ENCODE results near the gene CLCN2.
"Not testable (repeated sequence)": the region's sequence is repeated elsewhere in the genome, so short reads cannot be mapped to it uniquely, and the experiment has no call there.

CLCN2 gene

DNA sequence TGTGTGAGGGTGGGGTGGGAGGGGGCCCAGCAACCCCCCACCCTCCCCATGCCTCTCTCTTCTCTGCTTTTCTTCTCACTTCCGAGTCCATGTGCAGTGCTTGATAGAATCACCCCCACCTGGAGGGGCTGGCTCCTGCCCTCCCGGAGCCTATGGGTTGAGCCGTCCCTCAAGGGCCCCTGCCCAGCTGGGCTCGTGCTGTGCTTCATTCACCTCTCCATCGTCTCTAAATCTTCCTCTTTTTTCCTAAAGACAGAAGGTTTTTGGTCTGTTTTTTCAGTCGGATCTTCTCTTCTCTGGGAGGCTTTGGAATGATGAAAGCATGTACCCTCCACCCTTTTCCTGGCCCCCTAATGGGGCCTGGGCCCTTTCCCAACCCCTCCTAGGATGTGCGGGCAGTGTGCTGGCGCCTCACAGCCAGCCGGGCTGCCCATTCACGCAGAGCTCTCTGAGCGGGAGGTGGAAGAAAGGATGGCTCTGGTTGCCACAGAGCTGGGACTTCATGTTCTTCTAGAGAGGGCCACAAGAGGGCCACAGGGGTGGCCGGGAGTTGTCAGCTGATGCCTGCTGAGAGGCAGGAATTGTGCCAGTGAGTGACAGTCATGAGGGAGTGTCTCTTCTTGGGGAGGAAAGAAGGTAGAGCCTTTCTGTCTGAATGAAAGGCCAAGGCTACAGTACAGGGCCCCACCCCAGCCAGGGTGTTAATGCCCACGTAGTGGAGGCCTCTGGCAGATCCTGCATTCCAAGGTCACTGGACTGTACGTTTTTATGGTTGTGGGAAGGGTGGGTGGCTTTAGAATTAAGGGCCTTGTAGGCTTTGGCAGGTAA is 15.9 kb downstream of the CLCN2 start:
- no peak for DNase-seq (ENCODE audit: low read depth)

DNA sequence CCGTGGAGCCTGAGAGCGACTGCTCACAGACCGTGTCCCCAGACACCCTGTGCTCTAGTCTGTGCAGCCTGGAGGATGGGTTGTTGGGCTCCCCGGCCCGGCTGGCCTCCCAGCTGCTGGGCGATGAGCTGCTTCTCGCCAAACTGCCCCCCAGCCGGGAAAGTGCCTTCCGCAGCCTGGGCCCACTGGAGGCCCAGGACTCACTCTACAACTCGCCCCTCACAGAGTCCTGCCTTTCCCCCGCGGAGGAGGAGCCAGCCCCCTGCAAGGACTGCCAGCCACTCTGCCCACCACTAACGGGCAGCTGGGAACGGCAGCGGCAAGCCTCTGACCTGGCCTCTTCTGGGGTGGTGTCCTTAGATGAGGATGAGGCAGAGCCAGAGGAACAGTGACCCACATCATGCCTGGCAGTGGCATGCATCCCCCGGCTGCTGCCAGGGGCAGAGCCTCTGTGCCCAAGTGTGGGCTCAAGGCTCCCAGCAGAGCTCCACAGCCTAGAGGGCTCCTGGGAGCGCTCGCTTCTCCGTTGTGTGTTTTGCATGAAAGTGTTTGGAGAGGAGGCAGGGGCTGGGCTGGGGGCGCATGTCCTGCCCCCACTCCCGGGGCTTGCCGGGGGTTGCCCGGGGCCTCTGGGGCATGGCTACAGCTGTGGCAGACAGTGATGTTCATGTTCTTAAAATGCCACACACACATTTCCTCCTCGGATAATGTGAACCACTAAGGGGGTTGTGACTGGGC is 16.7 kb downstream of the CLCN2 start:
- no peak for DNase-seq (ENCODE audit: low read depth)

DNA sequence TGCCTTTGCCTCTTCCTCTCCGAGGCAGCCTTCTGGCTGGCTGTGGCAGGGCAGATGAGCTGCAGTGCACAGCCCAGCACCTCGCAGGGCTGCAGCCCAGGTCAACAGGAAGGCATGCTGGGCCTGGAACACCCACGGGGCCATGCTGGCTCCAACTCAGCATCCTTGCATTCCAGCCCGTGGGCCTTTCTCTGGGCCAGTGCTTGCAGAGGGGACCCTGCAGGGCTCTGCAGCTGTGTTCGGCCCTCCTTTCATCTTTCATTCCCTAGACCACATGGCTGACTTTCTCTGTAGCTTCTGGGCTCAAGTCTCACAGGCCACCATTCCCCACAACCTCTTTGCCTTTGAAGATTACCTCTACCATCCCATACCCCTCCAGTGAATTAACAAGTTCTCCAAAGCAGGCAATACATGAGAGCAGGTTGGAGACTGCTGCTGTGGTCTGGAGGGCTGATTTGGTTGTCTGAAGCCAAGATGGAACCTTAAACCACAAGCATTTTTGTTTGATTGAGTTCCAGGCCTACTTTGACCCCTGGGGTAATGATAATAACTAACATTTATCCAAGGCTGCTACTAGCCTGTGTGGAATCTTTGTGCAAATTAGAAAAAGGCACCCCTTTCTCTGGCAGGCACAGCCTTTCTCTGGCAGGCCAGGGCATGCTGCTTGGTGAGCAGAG is 18.1 kb downstream of the CLCN2 start:
- DNase-seq (ENCODE audit: low read depth) = no peak

DNA sequence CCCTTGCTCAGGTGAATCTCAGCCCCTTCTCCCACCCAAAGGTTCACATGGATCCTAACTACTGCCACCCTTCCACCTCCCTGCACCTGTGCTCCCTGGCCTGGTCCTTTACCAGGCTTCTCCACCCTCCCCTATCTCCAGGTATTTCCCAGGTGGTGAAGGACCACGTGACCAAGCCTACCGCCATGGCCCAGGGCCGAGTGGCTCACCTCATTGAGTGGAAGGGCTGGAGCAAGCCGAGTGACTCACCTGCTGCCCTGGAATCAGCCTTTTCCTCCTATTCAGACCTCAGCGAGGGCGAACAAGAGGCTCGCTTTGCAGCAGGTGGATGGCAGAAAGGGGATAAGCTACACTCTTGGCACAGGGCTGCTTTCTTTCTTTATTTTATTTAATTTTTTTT is 19.5 kb downstream of the CLCN2 start:
- no peak for DNase-seq (ENCODE audit: low read depth)

DNA sequence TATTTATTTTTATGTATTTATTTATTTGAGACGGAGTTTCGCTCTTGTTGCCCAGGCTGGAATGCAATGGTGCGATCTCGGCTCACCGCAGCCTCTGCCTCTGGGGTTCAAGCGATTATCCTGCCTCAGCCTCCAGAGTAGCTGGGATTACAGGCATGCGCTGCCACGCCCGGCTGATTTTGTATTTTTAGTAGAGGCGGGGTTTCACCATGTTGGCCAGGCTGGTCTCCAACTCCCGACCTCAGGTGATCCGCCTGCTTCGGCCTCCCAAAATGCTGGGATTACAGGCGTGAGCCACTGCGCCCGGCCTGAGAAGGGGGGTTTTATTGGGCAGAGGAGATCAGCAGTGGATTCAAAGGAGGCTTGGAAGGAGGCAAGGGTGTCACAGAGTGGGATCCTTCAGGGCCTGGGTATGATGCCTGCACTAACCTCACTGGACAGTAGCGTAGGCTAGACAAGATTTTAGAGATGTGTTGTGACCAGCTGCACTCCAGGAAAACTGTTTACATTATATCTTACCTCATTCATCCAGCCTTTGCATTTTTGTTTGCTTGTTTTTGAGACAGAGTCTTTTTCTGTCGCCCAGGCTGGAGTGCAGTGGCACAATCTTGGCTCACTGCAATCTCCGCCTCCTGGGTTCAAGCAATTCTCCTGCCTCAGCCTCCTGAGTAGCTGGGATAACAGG is 21.8 kb downstream of the CLCN2 start:
- not testable (repeated sequence) for DNase-seq (ENCODE audit: low read depth)

DNA sequence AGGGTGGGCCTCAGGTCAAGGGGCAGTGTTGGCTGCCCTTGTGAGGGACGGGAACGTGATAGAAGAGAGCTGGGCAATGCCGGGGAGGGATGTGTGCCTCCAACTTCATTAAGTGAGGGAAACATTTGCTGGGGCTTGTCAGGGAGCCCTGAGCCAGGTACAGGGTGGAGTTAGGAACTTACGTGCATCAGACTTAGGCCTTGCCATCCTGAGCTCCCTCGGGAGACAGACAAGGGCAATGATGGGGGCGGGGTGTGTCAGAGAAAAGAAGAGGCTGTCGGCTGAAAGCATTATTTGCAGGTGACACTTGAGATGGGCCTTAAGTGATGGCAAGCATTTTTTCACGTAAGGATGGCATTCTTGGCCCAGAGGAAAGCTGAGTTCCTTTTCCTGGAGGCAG is 22.4 kb downstream of the CLCN2 start:
- no peak for DNase-seq (ENCODE audit: low read depth)

DNA sequence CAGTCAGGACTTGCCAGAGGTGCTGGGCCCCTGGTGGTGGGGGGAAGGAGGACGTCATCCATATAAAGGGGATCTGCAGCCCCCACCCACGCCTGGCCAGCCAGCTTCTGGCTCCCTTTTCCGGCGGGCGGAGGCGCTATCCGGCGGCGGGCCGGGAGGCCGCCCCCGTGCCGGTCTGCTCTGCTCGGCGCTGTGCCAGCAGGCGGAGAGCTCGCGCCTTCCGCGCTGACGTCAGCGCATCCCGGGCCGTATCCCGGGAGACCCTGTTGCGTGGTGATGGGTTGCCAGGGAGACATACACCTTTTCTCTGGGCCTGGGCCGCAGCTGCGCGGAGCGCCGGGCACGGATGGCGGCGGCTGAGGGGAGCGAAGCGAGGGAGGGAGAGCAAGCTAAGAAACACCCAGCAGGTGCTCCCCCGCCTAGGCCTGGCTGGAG is 22.9 kb downstream of the CLCN2 start:
- peak; percentile 16 for DNase-seq (ENCODE audit: low read depth)

DNA sequence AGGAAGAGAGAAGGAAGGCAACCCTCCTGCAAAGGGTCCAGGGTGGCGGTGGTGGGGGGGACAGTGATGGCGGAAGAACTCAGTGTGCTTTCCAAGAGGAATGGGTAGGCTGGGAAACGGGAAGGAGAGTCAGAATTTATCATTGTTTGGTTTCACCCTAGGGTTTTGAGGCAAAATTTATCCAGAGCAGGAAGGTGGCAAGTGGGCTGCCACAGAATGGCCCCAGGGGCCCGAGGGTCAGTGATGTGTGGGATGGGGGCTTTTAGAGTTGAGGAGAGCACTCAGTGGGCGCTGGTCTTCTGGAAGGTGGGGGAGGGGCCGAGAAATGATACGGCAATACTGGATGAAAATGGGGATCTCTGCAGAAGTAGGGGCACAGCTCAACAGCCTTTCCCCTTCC is 23.4 kb downstream of the CLCN2 start:
- DNase-seq (ENCODE audit: low read depth) = no peak

DNA sequence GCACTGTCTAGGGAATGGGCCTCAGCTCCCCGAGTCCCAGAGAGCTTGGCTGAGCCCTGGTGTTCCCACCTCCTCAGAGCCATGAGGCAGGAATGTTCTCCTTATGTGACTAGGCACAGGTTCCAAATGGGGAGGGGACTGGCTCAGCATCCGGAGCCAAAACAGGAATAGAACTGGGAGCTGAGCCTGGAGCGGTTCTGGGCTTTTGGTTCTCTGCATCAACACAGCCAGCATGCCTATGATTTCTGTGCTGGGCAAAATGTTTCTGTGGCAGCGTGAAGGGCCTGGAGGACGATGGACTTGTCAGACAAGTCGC is 24.0 kb downstream of the CLCN2 start, which contains the start of gene FAM131A:
Gene FAM131A (plus strand): TSS at position 202 of the 316 bp plus-strand sequence. CDS start 31 bp downstream, at position 233.
- no peak for DNase-seq (ENCODE audit: low read depth)

DNA sequence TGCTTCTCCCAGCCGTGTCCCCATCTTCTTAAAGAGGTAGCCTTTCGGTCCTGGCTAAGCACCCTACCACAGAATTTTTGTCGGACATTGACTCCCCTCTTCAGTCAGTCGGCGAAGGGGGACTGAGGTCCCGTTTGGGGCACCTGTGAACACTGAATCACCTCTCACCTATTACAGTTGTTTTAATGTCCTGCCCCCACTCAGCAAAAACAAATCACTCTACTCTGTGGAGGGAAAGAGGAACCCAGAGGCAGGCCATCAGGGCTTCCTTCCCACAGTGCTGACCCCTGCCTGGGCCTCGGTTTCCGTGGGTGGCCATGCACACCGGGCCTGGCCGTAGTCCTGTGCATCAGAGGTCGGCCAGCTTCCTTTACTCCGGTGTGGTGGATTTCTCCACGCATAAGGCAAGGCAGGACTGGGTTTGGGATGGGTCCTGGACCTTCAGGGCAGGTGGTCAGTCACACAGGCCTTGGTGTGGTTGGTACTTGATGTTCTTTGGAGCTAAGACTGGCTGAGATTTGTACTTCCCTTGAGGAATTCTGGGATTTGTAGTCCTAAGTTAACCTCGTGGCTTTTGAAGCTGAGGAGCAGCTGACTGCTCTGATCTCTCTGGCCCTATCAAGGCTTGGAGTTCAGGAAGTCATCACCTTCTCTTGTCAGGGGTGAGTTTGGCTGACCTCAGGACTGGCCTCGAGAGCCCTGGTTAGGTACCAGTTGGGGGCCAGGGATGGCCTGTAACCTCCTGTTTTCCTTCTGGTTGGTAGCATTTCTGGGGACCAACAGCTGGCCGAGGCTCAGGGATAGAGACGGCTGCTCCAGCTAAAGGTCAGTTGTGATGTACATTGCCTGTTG is 24.6 kb downstream of the CLCN2 start:
- DNase-seq (ENCODE audit: low read depth) = no peak

DNA sequence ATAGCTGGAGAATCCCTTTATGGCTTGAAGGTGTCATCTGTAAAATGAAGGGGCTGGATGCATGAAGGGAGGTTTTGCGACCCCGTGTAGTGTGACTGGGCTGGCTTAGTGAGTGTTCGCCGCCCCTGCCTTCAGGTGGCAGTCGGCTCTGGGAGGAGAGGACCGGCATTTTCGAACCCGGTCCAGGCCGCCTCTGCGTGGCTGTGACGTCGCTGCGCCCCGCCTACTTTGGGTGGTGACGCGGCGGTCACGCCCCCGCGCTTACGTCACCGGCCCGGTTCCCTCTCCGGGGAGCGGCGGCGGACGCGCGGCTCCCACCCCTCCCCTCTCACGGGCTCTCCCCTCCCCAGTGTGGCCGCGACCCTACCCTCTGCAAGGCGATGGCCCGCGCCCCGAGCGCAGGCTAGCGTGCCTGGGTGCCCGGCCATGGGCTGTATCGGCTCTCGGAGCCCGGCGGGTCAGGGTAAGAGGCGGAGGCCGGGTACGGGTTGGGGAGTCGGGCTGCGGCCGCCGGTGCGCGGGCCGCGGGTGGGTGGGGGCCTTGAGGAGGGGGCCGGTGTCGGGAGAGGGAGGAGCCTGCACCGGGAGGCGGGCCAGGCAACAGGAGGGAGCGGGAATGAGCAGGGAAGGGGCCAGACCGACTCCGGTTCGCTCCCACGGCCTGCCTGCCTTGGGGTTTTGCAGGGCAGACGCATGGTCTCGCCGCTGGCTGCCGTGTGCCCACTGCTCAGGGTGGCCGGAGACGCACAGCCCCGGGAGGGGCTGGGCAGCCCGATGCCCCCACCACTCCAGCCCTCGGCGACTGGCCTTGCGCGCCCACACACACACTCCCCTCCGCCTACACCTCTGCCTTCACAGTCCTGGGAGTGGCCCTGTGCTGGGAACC is 25.5 kb downstream of the CLCN2 start:
- peak; percentile 71 for DNase-seq (ENCODE audit: low read depth)

DNA sequence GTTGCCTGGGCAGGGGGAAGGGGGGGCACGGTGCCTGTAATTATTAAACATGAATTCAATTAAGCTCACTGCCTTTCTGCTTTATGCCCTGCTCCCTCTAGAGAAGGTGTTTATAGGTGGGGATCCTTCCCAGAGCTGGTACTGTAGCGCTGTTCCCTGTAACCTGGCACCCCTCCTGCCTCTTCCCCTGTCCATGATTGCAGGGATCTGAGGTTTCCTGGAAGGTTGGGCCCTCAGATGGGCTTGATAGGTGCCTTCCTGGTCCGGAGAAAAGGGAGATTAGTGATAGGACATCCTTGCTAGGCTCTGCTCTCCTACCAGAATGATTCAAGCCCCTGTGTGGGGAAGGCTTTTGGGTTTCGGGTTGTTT is 26.1 kb downstream of the CLCN2 start:
- no peak for DNase-seq (ENCODE audit: low read depth)

DNA sequence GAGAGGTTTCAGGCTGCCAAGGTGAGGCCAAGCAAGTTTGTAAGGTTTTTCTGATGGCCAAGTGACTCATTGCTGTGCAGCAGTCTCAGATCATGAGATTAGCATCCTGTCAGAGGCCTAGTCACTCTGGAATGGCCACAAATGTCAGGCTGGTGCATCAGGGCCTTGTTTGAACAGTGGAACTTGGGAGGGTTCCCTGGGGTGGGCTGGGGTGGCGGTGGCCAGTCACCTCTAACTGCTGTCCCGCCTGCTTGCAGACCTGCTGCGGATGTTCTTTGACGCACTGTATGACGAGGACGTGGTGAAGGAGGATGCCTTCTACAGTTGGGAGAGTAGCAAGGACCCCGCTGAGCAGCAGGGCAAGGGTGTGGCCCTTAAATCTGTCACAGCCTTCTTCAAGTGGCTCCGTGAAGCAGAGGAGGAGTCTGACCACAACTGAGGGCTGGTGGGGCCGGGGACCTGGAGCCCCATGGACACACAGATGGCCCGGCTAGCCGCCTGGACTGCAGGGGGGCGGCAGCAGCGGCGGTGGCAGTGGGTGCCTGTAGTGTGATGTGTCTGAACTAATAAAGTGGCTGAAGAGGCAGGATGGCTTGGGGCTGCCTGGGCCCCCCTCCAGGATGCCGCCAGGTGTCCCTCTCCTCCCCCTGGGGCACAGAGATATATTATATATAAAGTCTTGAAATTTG is 26.8 kb downstream of the CLCN2 start:
- DNase-seq (ENCODE audit: low read depth) = peak; percentile 54

DNA sequence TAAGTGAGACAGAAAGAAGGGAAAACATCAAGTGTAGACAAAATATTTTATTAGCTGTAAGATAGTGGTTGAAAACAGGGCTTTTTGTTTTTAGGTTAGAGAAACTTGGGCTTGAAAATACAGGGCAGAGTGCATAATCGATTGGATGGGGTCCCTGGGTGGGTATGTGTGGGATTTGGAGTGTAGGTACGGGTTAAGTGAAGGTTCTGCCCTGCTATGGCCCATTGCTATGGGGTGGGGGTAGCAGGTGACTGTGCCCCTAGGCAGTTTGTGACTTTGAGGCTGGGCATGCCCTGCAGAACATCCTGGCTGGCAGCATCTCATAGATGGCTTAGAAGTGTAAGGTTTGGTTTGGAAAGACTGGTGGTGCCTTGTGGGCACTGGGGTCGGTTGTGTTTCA is 27.7 kb downstream of the CLCN2 start:
- no peak for DNase-seq (ENCODE audit: low read depth)

DNA sequence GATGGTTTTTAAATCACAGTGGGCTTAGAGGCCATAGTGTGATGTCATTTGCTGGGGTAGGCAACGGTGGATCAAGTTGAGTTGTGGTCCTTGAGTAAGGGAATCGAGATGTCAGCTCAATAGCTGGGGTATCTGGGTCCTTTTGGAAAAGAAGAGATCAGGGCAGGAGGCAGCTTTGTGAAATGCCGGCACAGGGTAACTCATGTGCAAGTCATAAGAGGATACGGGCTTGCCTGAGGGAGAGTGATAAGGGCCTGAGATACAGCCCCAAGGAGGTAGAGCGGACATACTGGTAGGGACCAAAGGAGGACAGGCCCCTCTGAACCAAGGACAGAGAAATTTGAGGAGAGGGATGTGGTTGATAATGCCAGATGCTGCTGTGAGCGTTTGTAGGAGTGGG is 28.2 kb downstream of the CLCN2 start:
- DNase-seq (ENCODE audit: low read depth) = no peak

DNA sequence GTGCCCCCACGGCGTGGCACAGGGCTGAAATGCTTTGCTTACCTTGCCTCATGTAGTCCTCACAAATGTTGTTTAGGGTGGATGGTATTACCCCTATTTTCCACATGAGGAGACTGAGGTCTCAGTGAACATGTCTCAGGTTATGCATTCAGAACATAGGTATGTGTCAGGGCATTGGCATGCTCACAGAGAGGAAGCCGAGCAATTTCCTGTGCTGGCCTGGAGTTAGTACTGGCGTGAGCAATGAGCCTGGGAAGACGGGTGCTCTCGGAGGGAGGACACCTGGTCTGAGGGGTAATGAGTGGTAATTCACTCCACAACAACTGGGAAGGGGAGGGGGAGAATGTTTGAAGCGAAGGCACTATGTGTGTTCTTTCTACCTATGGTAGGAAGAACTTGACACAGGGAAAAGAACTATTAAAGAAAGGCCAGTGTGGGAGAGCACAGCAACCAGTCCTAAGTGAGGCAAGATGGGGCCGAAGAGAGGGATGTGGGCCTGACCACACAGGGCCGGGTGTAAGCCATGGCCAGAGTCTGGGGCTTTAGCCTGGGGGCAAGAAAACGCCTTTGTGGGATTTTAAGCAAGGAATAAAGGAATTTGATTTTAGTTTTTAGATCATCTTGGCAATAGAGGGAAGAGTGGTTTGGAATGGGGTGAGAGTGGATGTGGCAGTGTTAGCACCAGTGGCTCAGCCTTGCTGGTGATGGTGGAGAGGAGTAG is 28.9 kb downstream of the CLCN2 start:
- DNase-seq (ENCODE audit: low read depth) = no peak

DNA sequence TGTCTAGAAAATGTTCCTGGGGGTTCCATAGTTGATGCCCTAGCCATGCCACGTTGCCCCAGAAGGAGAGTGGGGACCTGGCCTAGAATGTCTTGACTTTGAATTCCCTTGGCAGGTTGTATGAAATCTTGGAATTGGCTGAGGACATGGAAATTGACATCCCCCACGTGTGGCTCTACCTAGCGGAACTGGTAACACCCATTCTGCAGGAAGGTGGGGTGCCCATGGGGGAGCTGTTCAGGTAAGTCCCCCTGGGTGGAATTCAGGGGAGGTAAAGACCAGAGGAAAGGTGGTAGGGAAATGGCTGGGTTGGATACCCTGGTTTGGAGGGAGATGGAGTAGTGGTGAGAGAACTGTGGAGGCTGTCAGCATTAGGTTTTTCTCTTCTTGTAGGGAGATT is 32.9 kb downstream of the CLCN2 start:
- DNase-seq (ENCODE audit: low read depth) = no peak

DNA sequence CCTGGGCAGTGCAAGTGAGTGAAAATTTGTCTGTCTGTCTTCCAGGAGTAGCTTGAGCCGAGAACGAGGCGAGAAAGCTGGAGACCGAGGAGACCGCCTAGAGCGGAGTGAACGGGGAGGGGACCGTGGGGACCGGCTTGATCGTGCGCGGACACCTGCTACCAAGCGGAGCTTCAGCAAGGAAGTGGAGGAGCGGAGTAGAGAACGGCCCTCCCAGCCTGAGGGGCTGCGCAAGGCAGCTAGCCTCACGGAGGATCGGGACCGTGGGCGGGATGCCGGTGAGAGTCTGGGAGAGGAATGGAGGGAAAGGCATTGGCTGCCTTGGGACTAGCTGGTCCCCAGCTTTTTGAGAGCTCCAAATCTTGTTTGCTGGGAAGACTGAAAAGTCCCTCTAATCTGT is 34.2 kb downstream of the CLCN2 start:
- DNase-seq (ENCODE audit: low read depth) = no peak

DNA sequence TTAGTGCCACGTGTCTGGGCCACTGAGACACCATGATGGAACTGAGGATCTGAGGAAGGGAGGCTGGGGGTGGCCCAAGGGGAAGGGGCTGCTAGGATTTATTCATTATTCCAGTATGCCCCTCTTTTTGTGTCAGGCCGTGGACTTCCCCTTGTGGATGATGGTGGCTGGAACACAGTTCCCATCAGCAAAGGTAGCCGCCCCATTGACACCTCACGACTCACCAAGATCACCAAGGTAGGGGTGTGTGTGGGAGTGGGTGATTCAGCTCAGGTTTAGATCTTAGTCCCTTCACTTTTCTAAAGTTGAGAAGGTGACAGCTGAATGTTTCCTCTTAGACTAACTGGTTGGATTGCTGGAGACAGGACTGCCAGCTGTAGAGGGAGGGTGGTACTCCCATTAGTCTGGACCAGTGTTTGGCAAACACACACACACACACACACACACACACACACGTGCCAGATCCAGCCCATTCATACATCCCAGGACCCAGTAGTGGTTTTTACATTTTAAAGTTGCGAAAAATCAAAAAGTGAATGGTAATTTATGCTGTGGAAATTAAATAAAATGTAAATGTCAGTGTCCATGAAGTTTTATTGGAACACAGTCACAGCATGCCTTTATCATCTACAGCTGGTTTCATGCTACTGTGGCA is 35.6 kb downstream of the CLCN2 start:
- no peak for DNase-seq (ENCODE audit: low read depth)

Measured in T-helper 22 cell (primary cell).